Mesodermal cell (in vitro differentiated cells): Measurements from ENCODE around the gene SYNGR2.

Source experiments
- H3K27ac ChIP-seq: 2 replicates; pipeline ENCODE4 v1.7.0; 2013; ENCODE audit warnings: mild to moderate bottlenecking, low read depth, low read length, moderate library complexity; ENCODE audit not compliant: severe bottlenecking
- H3K36me3 ChIP-seq: 2 replicates; pipeline ENCODE4 v1.7.1; 2013; ENCODE audit warnings: mild to moderate bottlenecking, low read length, moderate library complexity; ENCODE audit not compliant: control insufficient read depth, insufficient read depth
- H3K4me1 ChIP-seq: one replicate; pipeline ENCODE4 v1.7.1; 2013; ENCODE audit warnings: mild to moderate bottlenecking, low read length; ENCODE audit not compliant: insufficient read depth, control insufficient read depth, poor library complexity, severe bottlenecking
- H3K4me3 ChIP-seq: 2 replicates; pipeline ENCODE4 v1.7.0; 2013; ENCODE audit warnings: low read length, control low read depth, mild to moderate bottlenecking; ENCODE audit not compliant: insufficient read depth, poor library complexity, severe bottlenecking; ENCODE audit errors: extremely low read depth
- H3K9me3 ChIP-seq: 2 replicates; pipeline ENCODE4 v1.7.1; 2013; ENCODE audit warnings: mild to moderate bottlenecking, low read length, moderate library complexity; ENCODE audit not compliant: control insufficient read depth
- WGBS, 2 experiments: methylation state at CpG; one replicate each; pipeline ENCODE4 v1.1.5; 2013; ENCODE audit warnings: missing lambda C conversion rate in 2 of 2; ENCODE audit not compliant: insufficient coverage in 2 of 2; 5-methylcytosine and 5-hydroxymethylcytosine counted together

Gene SYNGR2

DNA sequence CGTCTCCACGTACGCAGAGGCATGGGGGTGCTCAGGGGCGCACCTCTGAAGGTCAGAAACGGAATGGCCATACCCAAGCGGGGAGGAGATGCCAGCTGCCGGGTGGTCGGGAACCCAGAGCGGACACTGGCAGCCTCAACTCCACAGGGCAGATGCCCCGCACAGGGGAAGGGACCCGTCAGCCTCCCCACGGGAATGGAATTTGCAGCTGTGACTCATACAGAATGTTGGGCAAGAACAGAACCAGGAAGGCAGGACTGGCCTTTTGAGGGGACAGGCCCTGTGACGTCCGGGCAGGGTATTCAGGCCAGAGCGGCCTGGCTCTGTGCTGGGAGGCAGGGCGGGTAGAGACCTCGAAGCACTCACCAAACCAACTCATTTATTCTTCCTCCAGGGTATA is 11.0 kb downstream of the SYNGR2 start:
- Histone ChIP-seq H3K9me3 (no peaks in the 10 kb centered on the region), H3K36me3 (peaks cover 88% of the 10 kb centered on the region)
- 95 to 97% methylated on average over 16 to 17 of the region's 17 CpGs for WGBS, 2 experiments

DNA sequence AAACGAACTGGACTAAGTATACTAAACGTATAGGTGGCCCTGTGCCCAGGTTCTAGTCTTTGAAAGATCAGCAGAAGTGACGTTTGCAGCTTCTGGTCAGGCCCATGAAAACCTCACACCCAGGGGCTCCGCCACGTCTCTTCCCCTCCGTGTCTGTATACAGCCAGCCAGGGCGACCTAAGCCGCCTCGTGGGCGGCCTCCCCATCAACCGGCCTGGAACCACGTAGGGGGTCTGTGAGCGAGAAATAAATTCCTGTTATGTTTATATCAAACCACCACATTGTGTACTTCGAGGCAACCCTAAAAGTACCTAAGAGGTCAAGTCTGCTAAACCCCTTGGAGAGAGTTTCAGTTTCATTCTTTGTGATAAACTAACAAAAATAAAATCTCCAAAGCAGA is 11.7 kb downstream of the SYNGR2 start:
- H3K9me3 ChIP-seq = no peaks in the 10 kb centered on the region
- no peak overlapping the region for H3K4me3 ChIP-seq
- peaks cover 20% of the 10 kb centered on the region for H3K4me1 ChIP-seq
- H3K36me3 ChIP-seq = peaks cover 88% of the 10 kb centered on the region
- WGBS, 2 experiments = 95% methylated on average over 10 to 12 of the region's 14 CpGs
- H3K27ac ChIP-seq = no peak overlapping the region

More for the DNA sequence above, 11.0 kb downstream of the SYNGR2 start:
- Histone ChIP-seq H3K4me1 (peaks cover 14% of the 10 kb centered on the region), H3K4me3 (no peak overlapping the region), H3K27ac (no peak overlapping the region)

DNA sequence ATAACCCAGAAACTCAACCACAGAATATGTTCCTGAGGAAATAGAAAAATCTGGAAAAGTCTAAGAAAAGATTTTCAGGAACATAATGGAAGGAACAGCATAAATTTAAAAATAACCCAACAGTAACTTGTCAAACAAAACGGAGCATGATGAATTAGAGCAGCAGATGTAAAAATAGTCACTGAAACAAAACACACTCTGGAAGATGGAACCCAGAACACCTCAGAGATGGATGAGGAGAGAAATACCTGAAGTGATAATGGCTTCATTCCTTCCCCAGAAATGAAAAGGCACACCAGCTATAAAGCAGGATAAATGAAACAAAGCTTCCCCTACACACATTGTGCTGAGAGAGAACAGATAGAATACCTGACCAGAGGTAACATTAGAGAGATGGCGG is 12.1 kb downstream of the SYNGR2 start:
- H3K4me3 ChIP-seq = no peak overlapping the region
- no peak overlapping the region for H3K27ac ChIP-seq
- WGBS, 2 experiments = 83 to 100% methylated on average over 1 of the region's 2 CpGs
- H3K9me3 ChIP-seq = no peaks in the 10 kb centered on the region
- peaks cover 90% of the 10 kb centered on the region for H3K36me3 ChIP-seq
- H3K4me1 ChIP-seq = peaks cover 21% of the 10 kb centered on the region

GRCh38 chr17:78182504-78182903 is 14.1 kb downstream of the SYNGR2 start:
- Histone ChIP-seq H3K4me3 (no peak overlapping the region), H3K4me1 (peaks cover 23% of the 10 kb centered on the region), H3K27ac (no peak overlapping the region), H3K9me3 (no peaks in the 10 kb centered on the region), H3K36me3 (peaks cover 75% of the 10 kb centered on the region)
- 97 to 99% methylated on average over 11 to 13 of the region's 13 CpGs for WGBS, 2 experiments

DNA sequence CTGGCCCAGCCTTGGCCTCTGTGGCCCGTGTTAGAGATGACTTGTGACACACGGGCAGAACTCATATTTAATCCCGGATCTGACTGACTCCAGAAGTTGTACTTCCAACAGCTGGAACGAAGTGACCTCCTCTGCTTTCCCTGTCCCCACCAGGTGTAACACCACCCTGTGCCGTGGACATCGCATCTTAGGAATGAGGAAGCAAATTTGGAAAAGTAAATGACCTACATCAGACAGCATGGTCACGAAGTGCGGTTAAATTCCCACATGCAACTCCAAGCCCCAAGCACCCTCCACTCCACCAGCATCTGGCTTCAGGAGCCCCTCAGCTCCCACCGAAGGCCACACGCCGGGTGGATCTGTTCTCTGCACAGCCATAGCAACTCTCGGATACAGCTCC is 15.5 kb downstream of the SYNGR2 start:
- H3K36me3 ChIP-seq = peaks cover 69% of the 10 kb centered on the region
- no peaks in the 10 kb centered on the region for H3K9me3 ChIP-seq
- 97% methylated on average over 9 to 12 of the region's 12 CpGs for WGBS, 2 experiments
- H3K4me1 ChIP-seq = peaks cover 23% of the 10 kb centered on the region
- H3K27ac ChIP-seq = no peak overlapping the region
- H3K4me3 ChIP-seq = no peak overlapping the region

GRCh38 chr17:78184351-78184750 is 16.0 kb downstream of the SYNGR2 start:
- peaks cover 64% of the 10 kb centered on the region for H3K36me3 ChIP-seq
- no peak overlapping the region for H3K27ac ChIP-seq
- H3K9me3 ChIP-seq = no peaks in the 10 kb centered on the region
- H3K4me1 ChIP-seq = peaks cover 23% of the 10 kb centered on the region
- 91 to 94% methylated on average over 9 to 10 of the region's 10 CpGs for WGBS, 2 experiments
- H3K4me3 ChIP-seq = no peak overlapping the region

- Histone ChIP-seq H3K36me3 (peaks cover 61% of the 10 kb centered on the region), H3K4me1 (peaks cover 23% of the 10 kb centered on the region), H3K27ac (no peak overlapping the region), H3K4me3 (peak overlapping the region; percentile 16), H3K9me3 (no peaks in the 10 kb centered on the region)
- WGBS, 2 experiments = 87 to 95% methylated on average over 3 to 4 of the region's 9 CpGs
Observed at GRCh38 chr17:78184868-78185267, 16.5 kb downstream of the SYNGR2 start.

DNA sequence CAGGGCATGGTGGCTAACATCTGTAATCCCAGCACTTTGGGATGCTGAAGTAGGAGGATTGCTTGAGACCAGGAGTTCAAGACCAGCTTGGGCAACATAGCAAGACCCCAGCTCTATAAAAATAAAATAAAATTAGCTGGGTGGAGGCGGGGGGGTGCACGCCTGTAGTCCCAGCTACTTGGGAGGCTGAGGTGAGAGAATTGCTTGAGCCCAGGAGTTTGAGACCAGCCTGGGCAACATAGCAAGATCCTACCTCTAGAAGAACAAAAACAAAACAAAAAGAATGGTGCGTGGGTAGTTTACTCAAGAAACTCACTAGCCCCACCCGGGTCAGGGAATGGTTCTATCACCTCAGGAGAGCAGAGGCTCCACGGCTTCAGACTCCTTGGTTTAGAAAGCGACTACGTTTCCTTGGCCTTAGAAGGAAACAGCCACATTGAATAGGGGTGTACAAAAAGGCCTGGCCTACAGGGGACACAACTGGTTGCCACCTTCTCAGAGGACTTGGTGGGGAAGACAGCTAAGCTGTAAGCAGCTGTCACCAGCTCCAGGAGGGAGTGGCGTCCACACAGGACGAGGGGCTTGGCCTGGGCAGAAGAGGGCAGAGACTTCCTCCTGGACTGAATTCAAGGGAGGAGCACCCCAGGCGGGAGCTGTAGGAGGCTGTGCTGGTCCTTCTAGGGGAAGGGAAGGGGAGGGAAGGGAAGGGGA is 17.8 kb downstream of the SYNGR2 start:
- Histone ChIP-seq H3K4me3 (peak overlapping the region; percentile 69), H3K36me3 (peaks cover 59% of the 10 kb centered on the region), H3K4me1 (peaks cover 23% of the 10 kb centered on the region), H3K27ac (no peak overlapping the region), H3K9me3 (no peaks in the 10 kb centered on the region)
- WGBS, 2 experiments = 59 to 88% methylated on average over 3 to 7 of the region's 10 CpGs

DNA sequence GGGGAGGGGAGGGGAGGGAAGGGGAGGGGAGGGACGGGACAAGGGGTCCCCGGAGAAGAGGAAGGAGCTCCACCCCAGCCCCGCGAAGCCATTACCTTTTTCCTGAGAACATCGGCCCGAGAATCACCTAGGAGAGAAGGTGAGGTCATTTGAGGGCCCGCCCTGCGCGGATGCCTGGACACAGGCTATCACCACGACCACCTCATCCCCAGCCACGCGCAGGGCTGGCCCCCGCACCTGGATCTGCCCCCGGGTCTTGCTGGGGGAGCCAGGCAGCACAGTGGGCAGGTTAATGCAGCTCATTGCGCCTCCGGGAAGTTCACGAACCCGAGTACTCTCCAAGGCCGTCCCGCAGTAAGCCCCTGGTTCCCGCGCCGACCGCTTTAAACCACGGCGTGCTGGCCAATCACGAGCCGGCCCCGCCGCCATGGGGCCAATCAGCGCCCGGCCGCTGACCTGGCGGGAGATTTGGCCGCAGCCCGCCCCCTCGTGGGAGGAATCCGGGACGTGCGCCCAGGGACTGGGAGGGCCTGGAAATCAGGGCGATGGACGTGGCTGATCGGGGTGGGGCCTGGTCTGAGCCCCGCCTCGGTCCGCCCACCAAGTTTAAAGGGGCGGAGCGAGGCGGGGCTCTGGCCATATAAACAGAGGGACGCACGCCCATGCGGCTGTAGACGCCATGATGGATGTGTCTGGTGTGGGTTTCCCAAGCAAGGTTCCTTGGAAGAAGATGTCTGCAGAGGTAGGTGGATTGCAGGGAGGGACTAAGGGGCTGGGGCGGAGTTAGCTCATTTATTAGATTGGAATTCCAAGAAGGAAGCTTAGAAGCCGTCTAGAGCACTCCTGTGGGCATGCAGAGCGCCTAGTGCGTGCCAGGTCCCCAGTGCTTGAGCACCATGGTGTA is 18.6 kb downstream of the SYNGR2 start, which contains the start of the genes AFMID and TK1:
TSS of gene AFMID (plus strand) at position 671 of the 904 bp plus-strand sequence. CDS start at position 680, 9 bp downstream.
TSS of gene TK1 (minus strand) at position 361 of the 904 bp plus-strand sequence. CDS start at position 303, 58 bp downstream.
- peak within 1 kb of the TSS; percentile 84 for H3K27ac ChIP-seq

GRCh38 chr17:78196716-78197115 is 28.3 kb downstream of the SYNGR2 start:
- WGBS, 2 experiments = 93% methylated on average over 3 of the region's 5 CpGs; no CpG with 5 or more reads in 1 of the 2 experiments
- H3K36me3 ChIP-seq = peaks cover 59% of the 10 kb centered on the region

More for the DNA sequence above, 18.6 kb downstream of the SYNGR2 start, which contains the start of the genes AFMID and TK1:
- H3K4me1 ChIP-seq = peaks cover 23% of the 10 kb centered on the region
- WGBS, 2 experiments = 5 to 6% methylated on average over 40 to 48 of the region's 57 CpGs
- peak within 1 kb of the TSS; percentile 69 for H3K4me3 ChIP-seq
- H3K36me3 ChIP-seq = peaks cover 56% of the 10 kb centered on the region
- H3K9me3 ChIP-seq = no peaks in the 10 kb centered on the region

More at GRCh38 chr17:78196716-78197115, 28.3 kb downstream of the SYNGR2 start:
- Histone ChIP-seq H3K27ac (no peak overlapping the region), H3K9me3 (no peaks in the 10 kb centered on the region), H3K4me3 (no peak overlapping the region), H3K4me1 (no peaks in the 10 kb centered on the region)
